ENCODE measurements around the gene SRR. TPM values are rescaled to one million over a fixed set of nuclear protein-coding genes. Genes with fewer than 3 reads are reported as not detected.

The SRR gene
- total RNA-seq, 1 experiment from 2014 or later: 11.8 TPM

- ATAC-seq (no peak), DNase-seq (ENCODE audit: low read depth, low spot score) (no peak)
- no TSS peak for BruUV-seq (replicated peaks)
- ChIA-PET POLR2A (no interaction called here), CTCF (interaction anchor here (0.7 kb wide), 1 partner anchor 44 kb away, joined by 3 read pairs; no protein-coding TSS in a partner anchor)
- Histone ChIP-seq H3K4me1 (ENCODE audit: control insufficient read depth, insufficient read depth, low read length) (no peaks in the 10 kb centered on the region), H3K9me3 (ENCODE audit: control insufficient read depth, insufficient read depth, low read depth, low read length) (no peaks in the 10 kb centered on the region), H3K4me3 (ENCODE audit: low read depth in 2 of 2, low read length in 2 of 2) (no peak overlapping the region), H3K27ac (ENCODE audit: low read length) (no peak overlapping the region), H3K27me3 (ENCODE audit: control insufficient read depth, insufficient read depth, low read length) (no peaks in the 10 kb centered on the region), H3K36me3 (ENCODE audit: control insufficient read depth, insufficient read depth, low read length) (no peaks in the 10 kb centered on the region)
- TF ChIP-seq, protein P1, sequence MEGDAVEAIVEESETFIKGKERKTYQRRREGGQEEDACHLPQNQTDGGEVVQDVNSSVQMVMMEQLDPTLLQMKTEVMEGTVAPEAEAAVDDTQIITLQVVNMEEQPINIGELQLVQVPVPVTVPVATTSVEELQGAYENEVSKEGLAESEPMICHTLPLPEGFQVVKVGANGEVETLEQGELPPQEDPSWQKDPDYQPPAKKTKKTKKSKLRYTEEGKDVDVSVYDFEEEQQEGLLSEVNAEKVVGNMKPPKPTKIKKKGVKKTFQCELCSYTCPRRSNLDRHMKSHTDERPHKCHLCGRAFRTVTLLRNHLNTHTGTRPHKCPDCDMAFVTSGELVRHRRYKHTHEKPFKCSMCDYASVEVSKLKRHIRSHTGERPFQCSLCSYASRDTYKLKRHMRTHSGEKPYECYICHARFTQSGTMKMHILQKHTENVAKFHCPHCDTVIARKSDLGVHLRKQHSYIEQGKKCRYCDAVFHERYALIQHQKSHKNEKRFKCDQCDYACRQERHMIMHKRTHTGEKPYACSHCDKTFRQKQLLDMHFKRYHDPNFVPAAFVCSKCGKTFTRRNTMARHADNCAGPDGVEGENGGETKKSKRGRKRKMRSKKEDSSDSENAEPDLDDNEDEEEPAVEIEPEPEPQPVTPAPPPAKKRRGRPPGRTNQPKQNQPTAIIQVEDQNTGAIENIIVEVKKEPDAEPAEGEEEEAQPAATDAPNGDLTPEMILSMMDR (IDR thresholded peaks at IDR 0.05): no peak
- TF ChIP-seq POLR2AphosphoS5 (IDR thresholded peaks at IDR 0.05; ENCODE audit: low read depth, low read length): no peak
- in situ Hi-C loops (cut with HindIII; ENCODE audit: low pct_unique_long_range_greater_than_20kb, low sequenced_read_pairs) (no loop called here), intact Hi-C loops (cut with micrococcal nuclease; ENCODE audit: unreplicated experiment) (no loop called here)
These were observed 68.4 kb downstream of the SRR start for GRCh38 chr17:2372180-2372579.

GRCh38 chr17:2372681-2373080, 68.9 kb downstream of the SRR start:
- POLR2A ChIA-PET: no interaction called here
- DNase-seq (ENCODE audit: low read depth, low spot score) (no peak), ATAC-seq (no peak)
- Histone ChIP-seq H3K27ac (ENCODE audit: low read length) (no peak overlapping the region), H3K36me3 (ENCODE audit: control insufficient read depth, insufficient read depth, low read length) (no peaks in the 10 kb centered on the region), H3K4me1 (ENCODE audit: control insufficient read depth, insufficient read depth, low read length) (no peaks in the 10 kb centered on the region), H3K9me3 (ENCODE audit: control insufficient read depth, insufficient read depth, low read depth, low read length) (no peaks in the 10 kb centered on the region), H3K4me3 (ENCODE audit: low read depth in 2 of 2, low read length in 2 of 2) (no peak overlapping the region), H3K27me3 (ENCODE audit: control insufficient read depth, insufficient read depth, low read length) (no peaks in the 10 kb centered on the region)
- in situ Hi-C loops (cut with HindIII; ENCODE audit: low pct_unique_long_range_greater_than_20kb, low sequenced_read_pairs) (no loop called here), intact Hi-C loops (cut with micrococcal nuclease; ENCODE audit: unreplicated experiment) (no loop called here)
- no TSS peak for BruUV-seq (replicated peaks)
- TF ChIP-seq TCF7L2 (IDR thresholded peaks at IDR 0.05; ENCODE audit: low read depth, low read length) (no peak), SIN3A (IDR thresholded peaks at IDR 0.05; ENCODE audit: borderline replicate concordance, insufficient read depth, low read depth, low read length) (no peak), POLR2AphosphoS5 (IDR thresholded peaks at IDR 0.05; ENCODE audit: low read depth, low read length) (no peak)
- TF ChIP-seq, protein P2, sequence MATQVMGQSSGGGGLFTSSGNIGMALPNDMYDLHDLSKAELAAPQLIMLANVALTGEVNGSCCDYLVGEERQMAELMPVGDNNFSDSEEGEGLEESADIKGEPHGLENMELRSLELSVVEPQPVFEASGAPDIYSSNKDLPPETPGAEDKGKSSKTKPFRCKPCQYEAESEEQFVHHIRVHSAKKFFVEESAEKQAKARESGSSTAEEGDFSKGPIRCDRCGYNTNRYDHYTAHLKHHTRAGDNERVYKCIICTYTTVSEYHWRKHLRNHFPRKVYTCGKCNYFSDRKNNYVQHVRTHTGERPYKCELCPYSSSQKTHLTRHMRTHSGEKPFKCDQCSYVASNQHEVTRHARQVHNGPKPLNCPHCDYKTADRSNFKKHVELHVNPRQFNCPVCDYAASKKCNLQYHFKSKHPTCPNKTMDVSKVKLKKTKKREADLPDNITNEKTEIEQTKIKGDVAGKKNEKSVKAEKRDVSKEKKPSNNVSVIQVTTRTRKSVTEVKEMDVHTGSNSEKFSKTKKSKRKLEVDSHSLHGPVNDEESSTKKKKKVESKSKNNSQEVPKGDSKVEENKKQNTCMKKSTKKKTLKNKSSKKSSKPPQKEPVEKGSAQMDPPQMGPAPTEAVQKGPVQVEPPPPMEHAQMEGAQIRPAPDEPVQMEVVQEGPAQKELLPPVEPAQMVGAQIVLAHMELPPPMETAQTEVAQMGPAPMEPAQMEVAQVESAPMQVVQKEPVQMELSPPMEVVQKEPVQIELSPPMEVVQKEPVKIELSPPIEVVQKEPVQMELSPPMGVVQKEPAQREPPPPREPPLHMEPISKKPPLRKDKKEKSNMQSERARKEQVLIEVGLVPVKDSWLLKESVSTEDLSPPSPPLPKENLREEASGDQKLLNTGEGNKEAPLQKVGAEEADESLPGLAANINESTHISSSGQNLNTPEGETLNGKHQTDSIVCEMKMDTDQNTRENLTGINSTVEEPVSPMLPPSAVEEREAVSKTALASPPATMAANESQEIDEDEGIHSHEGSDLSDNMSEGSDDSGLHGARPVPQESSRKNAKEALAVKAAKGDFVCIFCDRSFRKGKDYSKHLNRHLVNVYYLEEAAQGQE (IDR thresholded peaks at IDR 0.05; ENCODE audit: insufficient read depth in 1 of 2, low read depth in 2 of 2, low read length in 1 of 2): no peak
- TF ChIP-seq, protein P1 (IDR thresholded peaks at IDR 0.05): no peak
- CTCF ChIA-PET: interaction anchor here (0.7 kb wide), 1 partner anchor 43 kb away, joined by 3 read pairs; no protein-coding TSS in a partner anchor
